ENCODE results near the gene SCIMP.
"Not testable (repeated sequence)": the region's sequence is repeated elsewhere in the genome, so short reads cannot be mapped to it uniquely, and the experiment has no call there.

The SCIMP gene

GRCh38 chr17:5182597-5183409 is 51.9 kb downstream of the SCIMP start:
- DNase-seq, result no peak

DNA sequence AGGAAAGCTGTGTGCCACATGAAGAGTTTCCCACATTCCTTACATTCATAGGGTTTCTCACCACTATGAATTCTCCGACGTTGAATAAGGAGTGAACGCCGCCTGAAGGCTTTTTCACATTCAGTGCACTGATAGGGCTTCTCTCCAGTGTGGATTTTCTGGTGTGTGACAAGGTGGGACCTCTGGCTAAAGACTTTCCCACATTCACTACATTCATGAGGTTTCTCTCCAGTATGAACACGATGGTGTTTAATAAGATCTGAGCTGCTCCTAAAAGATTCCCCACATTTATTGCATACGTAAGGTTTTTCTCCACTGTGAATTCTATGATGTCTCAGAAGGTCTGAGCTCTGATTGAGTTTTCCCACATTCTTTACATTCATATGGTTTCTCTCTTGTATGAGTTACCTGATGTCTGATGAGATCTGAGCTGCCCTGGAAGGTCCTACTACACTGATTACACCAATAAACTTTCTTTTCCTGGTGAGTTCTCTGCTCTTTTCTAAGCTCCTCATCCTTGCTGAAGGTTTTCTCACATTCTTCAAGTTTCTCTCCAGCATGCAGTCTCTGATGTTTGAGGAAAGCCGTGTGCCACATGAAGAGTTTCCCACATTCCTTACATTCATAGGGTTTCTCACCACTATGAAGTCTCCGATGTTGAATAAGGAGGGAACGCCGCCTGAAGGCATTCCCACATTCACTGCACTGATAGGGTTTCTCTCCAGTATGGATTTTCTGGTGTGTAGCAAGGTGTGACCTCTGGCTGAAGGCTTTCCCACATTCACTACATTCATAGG is 53.0 kb downstream of the SCIMP start:
- DNase-seq, result no peak

- no peak for DNase-seq
Observed at GRCh38 chr17:5179003-5179402, 55.7 kb downstream of the SCIMP start.

GRCh38 chr17:5175027-5175426 is 59.6 kb downstream of the SCIMP start:
- DNase-seq, result not testable (repeated sequence)

DNA sequence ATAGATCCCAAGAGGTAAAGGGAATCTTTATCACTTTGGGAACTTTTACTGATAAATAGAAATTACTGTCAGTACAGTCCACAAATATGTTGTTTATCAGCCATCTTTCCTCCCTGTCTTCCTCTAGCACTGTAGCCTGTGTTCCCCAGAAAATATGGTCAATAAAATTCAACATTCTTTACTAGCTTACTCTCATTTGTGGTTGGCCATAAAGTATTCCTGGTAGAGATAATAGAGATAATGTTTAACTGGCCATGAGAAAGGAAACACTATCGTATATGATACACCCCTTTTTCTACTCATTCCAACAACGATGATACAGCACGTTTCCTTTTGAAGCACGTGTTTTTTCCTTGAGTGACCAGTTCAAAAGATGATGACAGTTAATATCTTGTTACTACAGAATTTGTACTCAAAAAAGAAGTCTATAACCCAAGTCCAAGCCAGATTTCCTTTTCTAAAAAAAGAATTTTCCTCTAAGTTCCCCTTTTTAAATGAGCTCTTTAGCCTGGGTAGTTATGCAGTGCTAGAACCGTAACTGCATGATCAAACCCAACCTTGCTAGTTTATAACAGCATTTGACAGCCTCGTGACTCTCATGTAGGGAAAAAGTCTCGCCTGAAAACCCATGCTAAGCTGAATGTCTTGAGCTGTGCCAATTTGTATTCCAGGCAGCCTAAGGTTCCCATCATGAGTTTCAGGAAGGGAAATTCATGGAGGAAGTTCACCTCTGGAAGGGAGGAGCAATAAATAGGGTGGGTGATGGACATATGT is 68.7 kb downstream of the SCIMP start:
- not testable (repeated sequence) for DNase-seq

- no peak for DNase-seq
Observed at GRCh38 chr17:5164436-5164835, 70.2 kb downstream of the SCIMP start.

- not testable (repeated sequence) for DNase-seq
Observed at GRCh38 chr17:5161793-5162192, 72.9 kb downstream of the SCIMP start.

DNA sequence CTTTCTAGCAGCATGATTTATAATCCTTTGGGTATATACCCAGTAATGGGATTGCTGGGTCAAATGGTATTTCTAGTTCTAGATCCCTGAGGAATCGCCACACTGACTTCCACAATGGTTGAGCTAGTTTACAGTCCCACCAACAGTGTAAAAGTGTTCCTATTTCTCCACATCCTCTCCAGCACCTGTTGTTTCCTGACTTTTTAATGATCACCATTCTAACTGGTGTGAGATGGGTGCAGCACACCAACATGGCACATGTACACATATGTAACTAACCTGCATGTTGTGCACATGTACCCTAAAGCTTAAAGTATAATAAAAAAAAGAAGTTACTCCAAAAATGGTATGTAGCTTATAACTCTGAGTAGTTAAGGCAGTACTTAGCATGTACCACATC is 74.0 kb downstream of the SCIMP start:
- not testable (repeated sequence) for DNase-seq
